Posterior cingulate gyrus (tissue), 11 donors: ENCODE data around the gene RAB35.
A peak's percentile ranks its signal among the peaks of the same experiment; 100 is the strongest.
"Not testable (repeated sequence)": the region's sequence is repeated elsewhere in the genome, so short reads cannot be mapped to it uniquely, and the experiment has no call there.

Source experiments
- DNase-seq, 10 donors: peaks; one replicate each; pipeline versions ENCODE4 v3.0.0 to v3.0.0-alpha.2; 2020 to 2021; ENCODE audit warnings: mixed read lengths in 3 of 10
- intact Hi-C: fragments of 100-400 bp; cut with DNase I; formaldehyde crosslinking; loops from one replicate; pipeline ENCODE4 v1.15.1; 2023

RAB35 gene

DNA sequence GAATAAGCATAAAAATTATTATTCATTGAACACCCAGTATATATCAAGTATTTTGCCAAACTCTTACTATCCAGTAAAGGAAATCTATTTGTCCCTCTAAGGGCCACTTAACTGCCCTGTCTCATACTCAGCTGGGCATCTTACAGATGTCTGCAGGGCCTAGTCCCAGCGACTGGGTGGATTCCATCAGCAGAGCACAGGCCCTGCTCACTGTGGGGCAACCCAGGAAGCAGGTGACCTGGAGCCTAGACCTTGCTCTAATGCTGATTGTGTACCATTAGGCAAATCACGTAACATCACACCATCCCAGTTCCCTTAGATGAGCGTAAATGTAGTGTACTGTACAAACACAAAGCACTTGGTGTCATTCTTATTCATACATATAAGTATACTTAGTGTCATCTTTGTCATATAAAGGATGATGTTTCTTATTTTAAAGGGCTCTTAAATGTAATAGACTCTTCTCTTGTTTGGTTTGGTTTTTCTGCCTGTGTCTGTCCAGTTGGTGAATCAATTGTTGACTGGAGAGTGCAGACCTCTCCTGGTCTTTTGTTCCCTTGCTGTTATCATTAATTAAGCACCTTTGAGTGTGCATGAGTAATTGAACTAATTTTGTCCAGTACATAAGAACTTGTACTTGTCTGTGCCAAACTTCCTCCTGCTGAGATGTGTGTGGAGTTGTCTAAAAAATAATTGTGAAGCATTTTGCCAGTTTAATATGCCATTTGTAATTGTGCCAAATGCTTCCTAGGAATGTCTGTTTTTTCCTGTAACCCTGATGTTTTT, 49.3 kb downstream of the RAB35 start:
- DNase-seq = no peak
- intact Hi-C loops = no loop called here

- DNase-seq = no peak
- intact Hi-C loops = no loop called here
Observed at GRCh38 chr12:120066341-120066740, 50.2 kb downstream of the RAB35 start.

DNA sequence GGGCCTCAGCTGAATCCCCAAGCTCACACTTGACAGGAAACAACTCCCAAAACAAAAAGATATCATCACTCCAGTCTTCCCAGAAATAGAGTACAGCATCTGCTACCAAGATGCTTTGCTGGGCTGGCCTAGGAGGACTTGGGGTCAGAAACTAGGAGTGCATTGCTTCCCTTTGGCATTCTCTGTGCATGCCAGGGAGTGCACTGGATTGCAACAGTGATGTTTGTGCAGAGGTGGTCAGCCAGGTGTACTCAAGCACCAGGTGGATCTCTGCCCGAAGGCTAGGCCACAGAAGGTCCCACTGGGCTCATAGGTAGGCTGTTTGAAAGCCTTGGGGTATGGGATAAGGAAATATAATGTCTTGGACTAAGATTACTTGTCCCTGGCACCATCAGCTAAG, 51.1 kb downstream of the RAB35 start:
- intact Hi-C loops = no loop called here
- DNase-seq = peak in 1 of 10 donors; percentile 31

DNA sequence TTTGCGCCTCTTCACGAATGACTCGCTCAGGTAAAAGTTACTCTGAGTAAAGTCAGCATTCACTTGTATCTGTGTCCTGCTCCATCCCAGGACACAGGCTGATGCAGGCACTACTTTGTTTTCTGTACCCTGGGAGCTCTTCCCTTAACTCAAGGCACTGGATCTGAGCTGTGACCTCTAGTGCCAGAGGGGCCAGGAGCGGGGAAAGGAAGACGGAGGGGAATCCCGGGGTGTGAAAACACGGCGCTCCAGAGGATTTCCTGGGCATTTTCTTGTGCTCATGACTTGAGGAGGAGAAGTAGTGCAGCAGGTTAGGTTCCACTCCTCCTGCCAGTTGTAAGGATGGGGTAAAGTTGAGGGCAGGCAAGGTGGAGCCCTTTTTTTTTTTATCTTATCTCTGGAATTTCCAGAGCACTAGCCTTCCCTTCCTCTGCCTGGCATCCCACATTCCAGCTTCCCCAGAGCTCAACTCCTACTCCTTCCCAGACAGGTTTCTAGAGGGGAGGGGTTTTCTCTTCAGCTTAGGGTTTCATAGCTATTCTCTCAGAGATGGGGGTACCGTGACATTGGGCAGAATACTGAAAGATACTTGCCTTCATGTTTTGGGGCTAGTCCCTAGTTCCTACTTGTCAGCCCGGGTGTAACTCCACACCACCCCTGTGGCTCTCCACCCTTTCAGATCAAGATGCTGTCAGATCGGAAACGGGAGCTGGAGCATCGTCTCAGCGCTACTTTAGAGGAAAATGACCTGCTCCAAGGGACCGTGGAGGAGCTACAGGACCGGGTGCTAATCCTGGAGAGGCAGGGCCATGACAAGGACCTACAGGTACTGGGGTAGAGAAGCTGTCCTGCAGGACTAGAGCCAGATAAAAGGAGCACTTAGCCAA, 52.3 kb downstream of the RAB35 start:
- peak in 1 of 10 donors; percentile 55 for DNase-seq
- intact Hi-C loops = no loop called here

- intact Hi-C loops = no loop called here
- DNase-seq = no peak
Observed at GRCh38 chr12:120062976-120063579, 53.5 kb downstream of the RAB35 start.

- intact Hi-C loops = no loop called here
- DNase-seq = peak in 1 of 10 donors; percentile 36
Observed at GRCh38 chr12:120061575-120062214, 54.9 kb downstream of the RAB35 start.

- intact Hi-C loops = no loop called here
Observed at GRCh38 chr12:120060717-120061116, 55.8 kb downstream of the RAB35 start.

DNA sequence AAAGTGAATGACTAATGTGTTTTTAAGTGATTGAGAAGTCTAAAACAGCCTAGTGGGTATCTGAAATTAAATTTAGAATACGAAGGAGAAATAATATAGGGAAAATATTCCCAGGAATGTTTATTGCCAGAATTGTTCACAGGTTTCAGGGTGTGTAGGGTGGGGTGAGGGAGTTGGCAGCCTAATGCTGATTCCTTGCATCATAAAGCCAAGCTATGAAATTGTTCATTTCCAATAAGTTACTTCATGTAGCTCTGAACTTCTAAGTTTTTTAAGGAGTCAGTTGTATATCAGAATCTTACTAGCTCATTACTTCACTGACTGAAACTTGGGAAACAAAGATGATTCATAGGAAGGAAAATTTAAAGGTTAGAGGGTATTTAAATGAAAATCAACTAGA, 56.4 kb downstream of the RAB35 start:
- no peak for DNase-seq
- intact Hi-C loops = no loop called here

More at GRCh38 chr12:120060717-120061116, 55.8 kb downstream of the RAB35 start:
- DNase-seq = peak in 1 of 10 donors; percentile 12

DNA sequence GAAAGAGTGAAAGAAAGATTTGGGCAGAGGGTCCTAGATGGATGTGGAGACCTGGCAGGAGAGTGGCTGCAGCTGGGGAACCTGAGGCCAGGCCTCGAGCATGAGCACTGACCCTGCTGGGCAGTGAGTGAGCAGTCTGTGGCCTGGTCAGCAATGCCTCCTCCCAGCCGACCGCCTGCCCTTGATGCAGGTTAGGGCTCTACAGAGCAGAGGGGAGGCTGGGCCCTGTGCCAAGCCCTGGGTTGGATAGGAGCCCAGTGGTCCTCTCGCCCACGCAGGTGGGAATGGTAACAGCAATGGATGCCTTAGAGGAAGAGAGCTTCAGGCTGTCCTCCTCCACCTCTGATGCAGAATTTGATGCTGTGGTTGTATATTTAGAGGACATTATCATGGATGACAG, 59.8 kb downstream of the RAB35 start:
- DNase-seq = no peak
- intact Hi-C loops = no loop called here

GRCh38 chr12:120055231-120056000, 61.1 kb downstream of the RAB35 start:
- intact Hi-C loops = no loop called here
- no peak for DNase-seq

DNA sequence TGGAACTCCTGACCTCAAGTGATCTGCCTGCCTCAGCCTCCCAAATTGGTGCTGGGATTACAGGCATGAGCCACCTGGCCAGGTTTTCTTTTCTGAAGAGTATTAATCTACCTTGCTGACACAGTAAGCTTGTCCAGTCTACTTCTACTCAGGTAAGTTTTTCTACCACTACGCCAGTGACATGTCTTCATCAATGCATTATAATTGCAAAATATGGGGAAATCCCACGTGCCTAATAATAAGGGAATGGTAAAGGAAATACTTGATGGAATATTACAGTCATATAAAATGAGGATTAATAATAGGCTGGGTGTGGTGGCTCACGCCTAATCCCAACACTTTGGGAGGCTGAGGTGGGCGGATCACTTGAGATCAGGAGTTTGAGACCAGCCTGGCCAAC, 62.3 kb downstream of the RAB35 start:
- DNase-seq = no peak
- intact Hi-C loops = no loop called here

- no peak for DNase-seq
- intact Hi-C loops = no loop called here
Observed at GRCh38 chr12:120051535-120051934, 65.0 kb downstream of the RAB35 start.

DNA sequence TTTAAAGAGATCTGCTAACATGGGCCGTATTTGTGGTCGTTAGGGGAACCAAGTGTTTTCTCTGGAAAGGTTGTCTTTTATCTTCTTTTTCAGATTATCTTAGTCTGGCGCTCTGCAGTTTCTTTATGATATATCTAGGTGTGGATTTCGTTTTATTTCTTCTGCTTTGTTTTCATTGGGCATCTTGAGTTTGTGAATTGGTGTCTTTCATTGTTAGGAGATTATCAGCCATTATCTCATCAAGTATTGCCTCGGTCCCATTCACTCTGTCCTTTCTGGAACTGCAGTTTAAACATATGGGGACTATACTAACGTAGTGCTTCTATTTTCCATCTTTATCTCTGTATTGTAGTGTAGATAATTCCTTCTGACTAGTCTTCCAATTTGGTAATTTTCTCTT, 67.1 kb downstream of the RAB35 start:
- intact Hi-C loops = no loop called here
- DNase-seq = no peak

DNA sequence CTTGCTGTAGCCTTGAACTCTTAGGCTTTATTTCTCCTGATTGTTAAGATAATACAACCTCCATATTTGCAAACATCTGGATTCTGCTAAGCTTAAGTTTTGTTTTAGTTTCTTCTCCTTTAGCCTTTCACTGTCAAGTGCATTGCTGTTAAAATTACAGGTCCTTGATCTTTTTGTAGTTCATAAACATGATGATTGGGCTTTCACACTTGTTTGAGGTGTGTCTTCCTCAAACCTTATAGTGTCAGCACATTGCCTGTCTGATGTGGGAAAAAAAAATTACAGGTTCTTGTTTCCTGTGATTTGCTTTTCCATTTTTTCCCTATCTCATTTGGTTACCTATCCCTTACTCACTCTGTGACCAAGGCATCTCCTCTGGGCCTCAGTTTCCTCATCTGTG, 68.3 kb downstream of the RAB35 start:
- intact Hi-C loops = no loop called here
- no peak for DNase-seq

- DNase-seq = no peak
- intact Hi-C loops = no loop called here
Observed at GRCh38 chr12:120047072-120047471, 69.5 kb downstream of the RAB35 start.

DNA sequence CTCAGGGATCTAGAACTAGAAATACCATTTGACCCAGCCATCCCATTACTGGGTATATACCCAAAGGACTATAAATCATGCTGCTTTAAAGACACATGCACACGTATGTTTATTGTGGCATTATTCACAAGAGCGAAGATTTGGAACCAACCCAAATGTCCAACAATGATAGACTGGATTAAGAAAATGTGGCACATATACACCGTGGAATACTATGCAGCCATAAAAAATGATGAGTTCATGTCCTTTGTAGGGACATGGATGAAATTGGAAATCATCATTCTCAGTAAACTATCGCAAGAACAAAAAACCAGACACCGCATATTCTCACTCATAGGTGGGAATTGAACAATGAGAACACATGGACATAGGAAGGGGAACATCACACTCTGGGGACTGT, 71.2 kb downstream of the RAB35 start:
- intact Hi-C loops = not testable (repeated sequence)

More for the DNA sequence above, 71.2 kb downstream of the RAB35 start:
- DNase-seq = not testable (repeated sequence)
